ENCODE results near the gene GPC2. TPM values are rescaled to one million over a fixed set of nuclear protein-coding genes. Genes with fewer than 3 reads are reported as not detected.
"Not testable (repeated sequence)": the region's sequence is repeated elsewhere in the genome, so short reads cannot be mapped to it uniquely, and the experiment has no call there.

The GPC2 gene
- total RNA-seq, 1 donor: 1.2 TPM

GRCh38 chr7:100185726-100186125 lies 8.5 kb upstream of the GPC2 start:
- DNase-seq (ENCODE audit: low read depth): no peak
- TF ChIP-seq, protein P1, sequence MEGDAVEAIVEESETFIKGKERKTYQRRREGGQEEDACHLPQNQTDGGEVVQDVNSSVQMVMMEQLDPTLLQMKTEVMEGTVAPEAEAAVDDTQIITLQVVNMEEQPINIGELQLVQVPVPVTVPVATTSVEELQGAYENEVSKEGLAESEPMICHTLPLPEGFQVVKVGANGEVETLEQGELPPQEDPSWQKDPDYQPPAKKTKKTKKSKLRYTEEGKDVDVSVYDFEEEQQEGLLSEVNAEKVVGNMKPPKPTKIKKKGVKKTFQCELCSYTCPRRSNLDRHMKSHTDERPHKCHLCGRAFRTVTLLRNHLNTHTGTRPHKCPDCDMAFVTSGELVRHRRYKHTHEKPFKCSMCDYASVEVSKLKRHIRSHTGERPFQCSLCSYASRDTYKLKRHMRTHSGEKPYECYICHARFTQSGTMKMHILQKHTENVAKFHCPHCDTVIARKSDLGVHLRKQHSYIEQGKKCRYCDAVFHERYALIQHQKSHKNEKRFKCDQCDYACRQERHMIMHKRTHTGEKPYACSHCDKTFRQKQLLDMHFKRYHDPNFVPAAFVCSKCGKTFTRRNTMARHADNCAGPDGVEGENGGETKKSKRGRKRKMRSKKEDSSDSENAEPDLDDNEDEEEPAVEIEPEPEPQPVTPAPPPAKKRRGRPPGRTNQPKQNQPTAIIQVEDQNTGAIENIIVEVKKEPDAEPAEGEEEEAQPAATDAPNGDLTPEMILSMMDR (IDR thresholded peaks at IDR 0.05; ENCODE audit: insufficient read depth, low read length): no peak
- no peak overlapping the region for H3K4me3 ChIP-seq (ENCODE audit: low read depth, low read length)

GRCh38 chr7:100183090-100183489 lies 5.9 kb upstream of the GPC2 start:
- not testable (repeated sequence) for H3K4me3 ChIP-seq (ENCODE audit: low read depth, low read length); DNase-seq (ENCODE audit: low read depth)

DNA sequence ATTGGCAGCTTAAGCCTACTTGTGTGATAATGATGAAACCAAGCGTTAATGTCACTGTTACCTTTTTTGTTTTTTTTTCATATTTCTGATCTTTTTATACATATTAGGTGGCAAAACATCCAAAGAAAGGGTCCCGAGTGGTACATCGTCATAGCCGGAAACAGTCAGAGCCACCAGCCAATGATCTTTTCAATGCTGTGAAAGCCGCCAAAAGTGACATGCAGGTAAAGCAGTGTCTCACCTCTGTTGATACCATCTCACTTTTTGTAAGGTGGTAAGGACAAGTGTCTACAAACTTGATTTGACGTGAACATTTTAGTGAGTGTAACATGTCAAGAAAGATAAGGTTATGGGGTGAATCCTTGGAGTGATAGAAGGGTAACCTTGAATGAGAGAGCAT lies 5.4 kb upstream of the GPC2 start:
- DNase-seq (ENCODE audit: low read depth): not testable (repeated sequence)

GRCh38 chr7:100180084-100180483 lies 2.9 kb upstream of the GPC2 start:
- H3K4me3 ChIP-seq (ENCODE audit: low read depth, low read length); DNase-seq (ENCODE audit: low read depth): not testable (repeated sequence)

More for the DNA sequence above, 5.4 kb upstream of the GPC2 start:
- H3K4me3 ChIP-seq (ENCODE audit: low read depth, low read length): not testable (repeated sequence)

DNA sequence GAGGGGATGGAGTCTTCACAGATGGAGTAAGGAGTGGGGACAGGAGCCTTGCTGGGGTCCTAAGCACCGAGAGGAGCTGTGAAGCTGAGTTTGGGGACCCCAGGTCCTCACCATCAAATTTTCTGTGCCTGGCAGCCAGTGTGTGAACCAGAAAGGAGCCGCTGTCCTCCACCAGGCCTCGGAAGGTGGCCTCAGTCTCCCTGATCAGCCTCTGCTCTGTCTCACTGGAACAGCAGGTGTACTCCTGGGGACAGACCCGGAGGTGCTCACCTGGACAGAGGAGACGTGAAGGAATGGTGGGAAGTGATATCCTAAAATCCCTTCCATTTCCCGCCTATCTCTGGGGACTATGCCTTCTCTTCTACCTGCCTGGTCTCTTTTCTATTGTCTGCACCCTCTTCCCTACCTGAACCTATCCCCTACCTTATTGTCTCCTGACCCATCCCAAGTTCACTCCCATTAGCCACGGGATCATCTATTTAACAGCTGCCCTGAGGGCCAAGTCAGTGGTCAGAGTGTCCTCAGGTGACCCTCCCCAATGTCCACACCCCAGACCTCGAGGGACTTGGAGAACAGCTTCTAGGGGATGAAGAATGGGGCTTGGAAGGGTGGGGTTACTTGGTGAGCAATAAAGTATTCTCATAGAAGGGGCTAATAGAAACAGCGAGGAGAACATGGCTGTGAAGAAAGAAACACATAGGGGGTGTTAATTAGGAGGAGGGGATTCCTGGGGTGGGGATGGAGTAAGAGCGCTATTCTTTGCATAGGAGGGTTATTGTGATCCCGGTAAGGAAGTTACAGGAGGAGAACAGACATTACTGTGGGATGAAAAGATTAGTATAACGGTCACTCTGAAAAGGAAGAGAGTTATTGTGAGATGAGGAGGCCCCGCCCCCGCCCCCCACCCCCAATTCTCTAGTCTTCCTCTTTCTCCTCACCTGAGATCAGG lies 811 bp downstream of the GPC2 start:
- peak overlapping the region; percentile 80 for H3K4me3 ChIP-seq (ENCODE audit: low read depth, low read length)
- TF ChIP-seq, protein P1 (IDR thresholded peaks at IDR 0.05; ENCODE audit: insufficient read depth, low read length): no peak
- DNase-seq (ENCODE audit: low read depth): no peak

DNA sequence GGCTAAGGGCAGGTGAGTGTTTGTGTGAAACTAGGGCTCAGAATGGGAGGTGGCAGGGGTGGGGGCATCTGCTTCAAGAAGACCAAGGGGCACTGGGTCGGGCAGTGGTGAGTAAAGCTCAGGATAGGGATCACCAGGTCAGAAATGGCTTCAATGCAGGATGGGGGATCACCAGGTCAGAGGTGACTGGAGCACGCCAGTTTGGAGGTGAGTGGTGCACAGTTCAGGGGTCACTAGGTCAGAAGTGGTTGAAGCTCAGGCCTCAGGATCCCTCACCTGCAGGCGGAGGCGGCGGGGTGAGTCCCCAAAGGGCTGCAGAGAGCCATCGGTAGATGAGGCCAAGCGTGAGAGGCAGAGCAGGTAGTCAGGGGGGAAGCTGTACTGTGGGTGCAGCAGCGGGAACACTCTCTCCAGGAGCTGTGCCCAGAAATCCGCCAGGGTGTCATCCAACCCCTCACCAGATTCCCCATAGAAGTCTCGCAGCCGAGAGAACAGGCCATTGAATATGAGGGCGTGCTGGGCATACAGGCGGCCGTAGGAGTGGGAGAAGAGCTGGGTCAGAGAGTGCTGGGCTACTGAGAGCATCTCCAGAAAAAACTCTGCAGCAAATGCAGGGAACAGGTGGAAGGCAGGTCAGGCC lies 1.8 kb downstream of the GPC2 start:
- DNase-seq (ENCODE audit: low read depth): no peak
- TF ChIP-seq, protein P1 (IDR thresholded peaks at IDR 0.05; ENCODE audit: insufficient read depth, low read length): no peak
- no peak overlapping the region for H3K4me3 ChIP-seq (ENCODE audit: low read depth, low read length)

- TF ChIP-seq, protein P1 (IDR thresholded peaks at IDR 0.05; ENCODE audit: insufficient read depth, low read length): no peak
- no peak overlapping the region for H3K4me3 ChIP-seq (ENCODE audit: low read depth, low read length)
- DNase-seq (ENCODE audit: low read depth): no peak
These were observed 2.6 kb downstream of the GPC2 start for GRCh38 chr7:100174582-100174981.

DNA sequence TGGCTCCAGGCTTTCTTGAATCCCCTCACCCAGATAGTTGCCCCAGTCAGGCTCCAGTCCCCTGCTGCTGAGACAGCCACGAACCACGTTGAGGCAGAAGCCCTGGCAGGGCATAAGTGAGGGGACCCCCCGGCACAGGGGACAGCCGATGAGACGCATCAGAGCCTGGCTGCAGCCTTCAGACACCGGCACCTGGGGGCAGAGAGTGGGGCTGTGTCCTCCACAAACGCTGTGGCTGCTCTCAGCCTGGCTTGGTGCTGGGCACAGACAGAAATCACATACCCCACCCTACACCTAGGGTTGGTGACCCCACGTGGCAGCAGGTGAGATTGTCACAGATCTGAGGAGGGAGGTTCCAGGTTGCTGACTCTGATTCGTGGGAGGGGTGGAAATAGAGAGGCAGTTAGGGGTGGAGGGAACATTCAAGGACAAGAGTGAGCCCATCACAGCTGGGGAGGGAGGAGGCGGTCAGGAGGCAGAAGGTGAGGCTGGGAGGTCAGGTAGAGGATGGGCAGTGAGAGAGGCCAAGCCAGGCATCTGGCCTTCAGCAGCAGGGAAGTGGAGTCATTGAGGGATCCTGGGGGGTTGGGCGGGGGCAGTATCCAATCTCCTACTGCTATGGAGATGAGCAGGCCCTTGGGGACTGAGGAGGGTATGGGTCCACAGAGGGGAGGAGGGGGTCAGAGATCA lies 3.2 kb downstream of the GPC2 start:
- DNase-seq (ENCODE audit: low read depth): no peak

More for the DNA sequence above, 3.2 kb downstream of the GPC2 start:
- TF ChIP-seq, protein P1 (IDR thresholded peaks at IDR 0.05; ENCODE audit: insufficient read depth, low read length): no peak
- H3K4me3 ChIP-seq (ENCODE audit: low read depth, low read length): no peak overlapping the region
